A204.1 (cell line): ENCODE measurements around the gene MAPK8IP3.

Experiments
- FAIRE-seq: peaks from 2 replicates; lab custom pipeline; 2012; peaks lifted over from hg19 to GRCh38; lab: Jason Lieb, UNC

The MAPK8IP3 gene

GRCh38 chr16:1705688-1706385 is at the start of gene MAPK8IP3:
TSS of gene MAPK8IP3 (plus strand) at chr16:1706195. CDS start at chr16:1706340, 145 bp downstream.
- FAIRE-seq, result no peak

- FAIRE-seq, result no peak
These were observed 49.0 kb upstream of the MAPK8IP3 start for GRCh38 chr16:1656808-1657617.

GRCh38 chr16:1657841-1658240 is 48.2 kb upstream of the MAPK8IP3 start:
- no peak for FAIRE-seq

GRCh38 chr16:1659031-1659430 is 47.0 kb upstream of the MAPK8IP3 start:
- FAIRE-seq, result no peak

- FAIRE-seq, result no peak
These were observed 44.2 kb upstream of the MAPK8IP3 start for GRCh38 chr16:1661826-1662225.

- FAIRE-seq, result no peak
These were observed 43.5 kb upstream of the MAPK8IP3 start for GRCh38 chr16:1662543-1662942.

GRCh38 chr16:1665829-1666228 is 40.2 kb upstream of the MAPK8IP3 start:
- FAIRE-seq, result no peak

- FAIRE-seq, result no peak
These were observed 39.7 kb upstream of the MAPK8IP3 start for GRCh38 chr16:1666316-1666715.

- no peak for FAIRE-seq
These were observed 38.7 kb upstream of the MAPK8IP3 start for GRCh38 chr16:1667271-1667670.

- no peak for FAIRE-seq
These were observed 38.1 kb upstream of the MAPK8IP3 start for GRCh38 chr16:1667916-1668315.

GRCh38 chr16:1668612-1669319 is 37.2 kb upstream of the MAPK8IP3 start:
- no peak for FAIRE-seq

- no peak for FAIRE-seq
These were observed 36.3 kb upstream of the MAPK8IP3 start for GRCh38 chr16:1669698-1670097.

- no peak for FAIRE-seq
These were observed 35.6 kb upstream of the MAPK8IP3 start for GRCh38 chr16:1670371-1670770.

GRCh38 chr16:1670866-1671265 is 35.1 kb upstream of the MAPK8IP3 start:
- no peak for FAIRE-seq

- FAIRE-seq, result no peak
These were observed 32.4 kb upstream of the MAPK8IP3 start for GRCh38 chr16:1673424-1674151.

GRCh38 chr16:1674306-1674705 is 31.7 kb upstream of the MAPK8IP3 start:
- FAIRE-seq, result no peak

GRCh38 chr16:1674751-1675664 is 31.0 kb upstream of the MAPK8IP3 start:
- FAIRE-seq, result no peak

GRCh38 chr16:1676661-1677060 is 29.3 kb upstream of the MAPK8IP3 start:
- no peak for FAIRE-seq

GRCh38 chr16:1677339-1677738 is 28.7 kb upstream of the MAPK8IP3 start:
- FAIRE-seq, result no peak

- FAIRE-seq, result no peak
These were observed 28.0 kb upstream of the MAPK8IP3 start, which contains the start of gene JPT2 for GRCh38 chr16:1677942-1678499. TSS of gene JPT2 (plus strand) at chr16:1678279. CDS start at chr16:1678313, 34 bp downstream.
